HG02973 (cell line): ENCODE data around the gene CNTROB.

ENCODE experiments used
- ATAC-seq: cut with Tn5 transposase; IDR thresholded peaks from one replicate; pipeline ENCODE4 v1.9.1; 2021; ENCODE audit warnings: moderate library complexity; ENCODE audit not compliant: unreplicated experiment

CNTROB gene

GRCh38 chr17:7909089-7909488 lies 22.9 kb upstream of the CNTROB start:
- ATAC-seq = no peak

GRCh38 chr17:7910281-7910680 lies 21.7 kb upstream of the CNTROB start:
- ATAC-seq = no peak

GRCh38 chr17:7910711-7911110 lies 21.3 kb upstream of the CNTROB start:
- no peak for ATAC-seq

- no peak for ATAC-seq
These were observed 20.9 kb upstream of the CNTROB start for GRCh38 chr17:7911116-7911515.

GRCh38 chr17:7912927-7913524 lies 19.0 kb upstream of the CNTROB start:
- ATAC-seq = no peak

GRCh38 chr17:7915179-7915610 lies 16.8 kb upstream of the CNTROB start:
- no peak for ATAC-seq

GRCh38 chr17:7915611-7916384 lies 16.2 kb upstream of the CNTROB start, which contains the start of gene RNF227:
Gene RNF227 (minus strand): TSS chr17:7916289. CDS start chr17:7916195, 94 bp downstream.
- ATAC-seq = peak; percentile 57

- peak; percentile 4 for ATAC-seq
These were observed 15.7 kb upstream of the CNTROB start for GRCh38 chr17:7916385-7916682.

- no peak for ATAC-seq
These were observed 15.2 kb upstream of the CNTROB start for GRCh38 chr17:7916808-7917207.

- no peak for ATAC-seq
These were observed 9.6 kb upstream of the CNTROB start for GRCh38 chr17:7922269-7922844.

GRCh38 chr17:7922845-7923628 lies 9.0 kb upstream of the CNTROB start:
- ATAC-seq = no peak

GRCh38 chr17:7927596-7927995 lies 4.4 kb upstream of the CNTROB start:
- no peak for ATAC-seq

- ATAC-seq = no peak
These were observed 2.6 kb upstream of the CNTROB start, which contains the start of gene KCNAB3 for GRCh38 chr17:7929158-7930023. Gene KCNAB3 (minus strand): TSS chr17:7929856. CDS start chr17:7929435, 421 bp downstream.

- ATAC-seq = no peak
These were observed 970 bp upstream of the CNTROB start for GRCh38 chr17:7930841-7931631.

GRCh38 chr17:7932483-7932891 lies 481 bp downstream of the CNTROB start:
- ATAC-seq = no peak

GRCh38 chr17:7932949-7933348 lies 943 bp downstream of the CNTROB start:
- ATAC-seq = no peak

- ATAC-seq = no peak
These were observed 3.9 kb downstream of the CNTROB start for GRCh38 chr17:7935859-7936258.

- ATAC-seq = no peak
These were observed 8.0 kb downstream of the CNTROB start for GRCh38 chr17:7940034-7940433.

GRCh38 chr17:7940743-7941142 lies 8.7 kb downstream of the CNTROB start:
- no peak for ATAC-seq

- ATAC-seq = no peak
These were observed 11.3 kb downstream of the CNTROB start for GRCh38 chr17:7943291-7943690.
